Activated CD8-positive, alpha-beta memory T cell treated with anti-CD3 and anti-CD28 coated beads, Interleukin-2, amount 50 U/mL, for 1 hour (primary cell): ENCODE measurements around the gene VSX2.

Source experiments
- DNase-seq: peaks from one replicate; pipeline ENCODE4 v3.0.0-alpha.2; 2020; ENCODE audit errors: extremely low read depth

VSX2 gene

DNA sequence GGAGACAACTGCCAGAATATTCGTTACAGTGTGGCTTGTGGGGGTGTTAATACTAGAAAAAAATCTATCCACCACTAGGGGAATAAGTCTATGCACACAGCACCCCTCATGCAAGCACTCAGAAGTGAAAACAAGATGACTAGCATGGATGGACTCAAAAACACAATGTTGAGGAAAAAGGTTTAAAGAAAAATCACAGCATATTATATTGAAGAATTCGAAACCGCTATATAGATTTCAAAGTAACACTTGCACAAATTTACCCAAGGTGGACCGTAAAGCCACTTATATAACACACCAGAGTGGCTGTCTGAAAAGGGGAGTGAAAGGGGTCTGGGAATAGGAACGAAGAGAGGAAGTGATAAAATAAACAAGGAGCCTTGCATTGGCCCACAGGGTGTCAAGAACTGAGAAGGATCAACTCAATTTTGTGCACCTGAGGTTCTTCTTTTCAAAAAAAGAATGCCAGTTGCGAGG lies 62.9 kb downstream of the VSX2 start:
- no peak for DNase-seq

DNA sequence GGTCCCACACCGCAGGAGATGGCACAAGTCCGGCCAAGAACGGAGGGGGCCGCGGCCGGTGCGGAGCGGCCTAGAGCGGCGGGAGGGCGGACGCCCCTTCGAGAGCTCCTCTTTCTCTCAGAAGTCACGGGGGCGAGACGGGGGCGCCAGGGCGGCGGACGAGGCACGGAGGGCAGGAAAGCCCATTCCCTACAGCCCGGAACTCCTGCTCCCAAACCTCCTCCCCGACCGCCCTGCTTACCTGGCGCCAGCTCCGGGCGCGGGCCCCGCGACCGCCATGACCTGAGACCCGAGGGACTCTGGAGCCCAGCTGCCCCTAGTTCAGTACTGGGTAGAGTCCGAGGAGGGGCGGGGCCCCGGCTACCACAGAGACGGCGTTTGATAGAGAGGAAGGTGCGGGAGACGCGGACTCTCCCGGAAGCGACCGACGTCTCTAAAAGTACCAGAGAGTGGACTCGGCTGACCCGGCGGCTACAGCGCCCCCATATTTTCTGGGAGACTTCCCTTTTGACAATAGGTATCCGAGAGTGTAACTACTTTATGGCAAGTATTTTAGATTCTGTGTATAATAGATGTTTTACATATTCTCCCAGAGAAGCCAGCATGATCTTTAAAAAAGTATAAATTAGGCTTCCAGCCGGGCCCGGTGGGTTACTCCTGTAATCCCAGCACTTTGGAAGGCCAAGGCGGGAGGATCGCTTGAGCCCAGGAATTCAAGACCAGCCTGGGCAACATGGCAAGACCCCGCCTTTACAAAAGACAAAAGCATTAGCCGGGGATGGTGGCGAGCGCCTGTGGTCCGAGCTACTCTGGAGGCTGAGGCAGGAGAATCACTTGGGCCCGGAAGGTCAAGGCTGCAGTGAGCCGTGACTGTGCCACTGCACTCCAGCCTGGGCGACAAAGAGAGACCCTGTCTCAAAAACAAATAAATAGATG lies 63.7 kb downstream of the VSX2 start, which contains the start of gene ABCD4:
Gene ABCD4 (minus strand): TSS at position 301 of the 936 bp plus-strand sequence. CDS start 22 bp downstream, at position 279.
- peak; percentile 53 for DNase-seq

DNA sequence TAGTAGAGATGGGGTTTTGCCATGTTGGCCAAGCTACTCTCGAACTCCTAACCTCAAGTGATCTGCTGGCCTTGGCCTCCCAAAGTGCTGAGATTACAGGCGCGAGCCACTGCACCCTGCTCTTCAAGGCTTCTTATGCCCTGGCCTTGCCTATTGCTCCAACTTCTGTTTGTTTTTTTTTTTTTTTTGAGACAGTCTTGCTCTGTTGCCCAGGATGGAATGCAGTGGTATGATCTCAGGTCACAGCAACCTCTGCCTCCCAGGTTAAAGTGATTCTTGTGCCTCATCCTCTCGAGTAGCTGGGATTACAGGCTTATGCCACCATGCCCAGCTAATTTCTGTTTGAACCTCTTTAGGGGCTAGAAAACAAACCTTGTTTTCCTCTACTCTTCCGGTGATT lies 69.4 kb downstream of the VSX2 start:
- DNase-seq = no peak

DNA sequence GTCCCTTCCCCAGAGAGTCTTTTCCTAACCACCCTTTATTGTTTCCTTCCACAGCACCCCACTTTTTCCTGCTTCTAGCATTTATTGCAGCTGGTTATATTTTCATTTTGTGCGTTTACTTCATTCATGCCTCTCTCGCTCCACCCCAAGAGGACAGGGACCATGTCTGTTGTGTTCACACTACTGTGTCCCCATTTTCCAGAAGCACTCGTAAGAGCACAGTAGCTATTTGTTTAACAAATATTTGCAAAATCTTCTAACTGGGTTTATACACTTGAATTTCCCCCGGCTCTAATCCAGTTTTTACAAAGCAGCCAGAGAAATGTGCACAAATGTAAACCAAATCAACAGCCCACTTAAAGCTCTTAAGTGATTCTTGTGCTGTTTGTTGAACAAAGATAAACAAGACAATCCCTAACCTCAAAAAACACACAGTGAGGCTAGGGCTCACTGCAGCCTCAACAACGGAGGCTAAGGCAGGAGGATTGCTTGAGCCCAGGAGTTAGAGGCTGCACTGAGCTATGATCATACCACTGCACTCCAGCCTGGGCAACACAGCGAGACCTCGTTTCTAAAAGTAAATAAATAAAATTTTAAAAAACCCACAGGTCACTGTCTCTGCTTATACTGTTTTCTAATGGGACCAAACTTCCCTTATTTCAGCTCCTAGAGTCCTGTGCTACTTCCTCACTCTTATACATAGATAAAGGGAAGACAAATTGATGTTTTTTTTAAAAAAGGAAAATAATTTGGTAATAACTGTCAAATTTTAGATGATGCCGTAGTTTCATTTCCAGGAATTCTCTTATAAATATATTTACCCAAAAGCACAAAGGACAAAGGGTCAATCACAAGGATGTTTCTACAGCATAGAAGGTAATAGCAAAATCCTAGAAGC lies 70.1 kb downstream of the VSX2 start:
- DNase-seq = no peak

DNA sequence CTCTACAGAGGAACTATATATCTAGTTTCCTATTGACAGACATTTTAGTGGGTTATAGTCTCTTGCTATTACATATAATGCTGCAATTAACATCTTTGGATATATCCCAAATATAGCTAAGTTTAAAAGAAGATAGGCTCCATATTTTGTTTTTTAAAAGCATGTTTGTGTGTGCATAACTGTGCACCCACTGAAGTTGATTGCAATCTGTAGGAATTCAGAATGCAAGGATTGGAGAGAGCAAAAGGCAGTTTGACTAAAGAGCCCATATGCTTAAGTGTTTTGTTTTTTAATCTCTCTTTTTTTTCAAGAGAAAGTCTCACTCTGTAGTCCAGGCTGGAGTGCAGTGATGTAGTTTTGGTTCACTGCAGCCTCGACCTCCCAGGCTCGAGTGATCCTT lies 72.9 kb downstream of the VSX2 start:
- DNase-seq = no peak
